Central memory CD8-positive, alpha-beta T cell (primary cell): ENCODE measurements around the gene MAPK9.
A peak's percentile ranks its signal among the peaks of the same experiment; 100 is the strongest.

Source experiments
- ATAC-seq: fragments of 150-1000 bp; cut with Tn5 transposase; replicated peaks from 2 replicates; pipeline ENCODE4 v1.10.0; 2022; ENCODE audit warnings: mild to moderate bottlenecking, moderate FRiP score, moderate number of reproducible peaks; ENCODE audit not compliant: poor library complexity, severe bottlenecking; ENCODE audit errors: extremely low read depth
- DNase-seq, 2 donors: peaks; one replicate each; pipeline ENCODE4 v3.0.0; 2021; ENCODE audit warnings: low spot score in 2 of 2
- H3K27ac Mint-ChIP-seq: one replicate; pipeline ENCODE4 v1.8.0; 2022; ENCODE audit warnings: low read depth, mild to moderate bottlenecking, moderate library complexity, mixed read lengths
- H3K27me3 Mint-ChIP-seq: one replicate; pipeline ENCODE4 v1.8.0; 2022; ENCODE audit warnings: mixed read lengths
- H3K36me3 Mint-ChIP-seq: one replicate; pipeline ENCODE4 v1.8.0; 2022; ENCODE audit warnings: mild to moderate bottlenecking, moderate library complexity, mixed read lengths; ENCODE audit not compliant: insufficient read depth
- H3K4me1 Mint-ChIP-seq: one replicate; pipeline ENCODE4 v1.8.0; 2022; ENCODE audit warnings: mixed read lengths
- H3K4me3 Mint-ChIP-seq: one replicate; pipeline ENCODE4 v1.8.0; 2022; ENCODE audit warnings: mild to moderate bottlenecking, moderate library complexity, mixed read lengths
- H3K9me3 Mint-ChIP-seq: one replicate; pipeline ENCODE4 v1.8.0; 2022; ENCODE audit warnings: mixed read lengths

The MAPK9 gene

GRCh38 chr5:180291943-180292831, at the start of gene MAPK9:
MAPK9 (minus strand) TSS chr5:180292083; CDS start chr5:180280561, 11,522 bp downstream.
- Mint-ChIP-seq H3K36me3 (peaks cover 18% of the 10 kb centered on the region), H3K27ac (peak within 1 kb of the TSS; percentile 100), H3K27me3 (no peaks in the 10 kb centered on the region), H3K9me3 (no peaks in the 10 kb centered on the region), H3K4me3 (peak within 1 kb of the TSS; percentile 96), H3K4me1 (peaks cover 51% of the 10 kb centered on the region)
- peak; percentile 68 to 84 for DNase-seq
- peak; percentile 76 for ATAC-seq

- DNase-seq (no peak), ATAC-seq (no peak)
- Mint-ChIP-seq H3K36me3 (peaks cover 3% of the 10 kb centered on the region), H3K4me1 (peaks cover 5% of the 10 kb centered on the region), H3K27me3 (peaks cover 21% of the 10 kb centered on the region), H3K4me3 (no peak overlapping the region), H3K27ac (no peak overlapping the region), H3K9me3 (no peaks in the 10 kb centered on the region)
Measured at GRCh38 chr5:180341595-180341994, 49.7 kb upstream of the MAPK9 start.

GRCh38 chr5:180340856-180341255, 49.0 kb upstream of the MAPK9 start:
- Mint-ChIP-seq H3K27me3 (peaks cover 21% of the 10 kb centered on the region), H3K4me3 (no peak overlapping the region), H3K9me3 (no peaks in the 10 kb centered on the region), H3K4me1 (peaks cover 5% of the 10 kb centered on the region), H3K27ac (no peak overlapping the region), H3K36me3 (peaks cover 3% of the 10 kb centered on the region)
- DNase-seq, result no peak
- ATAC-seq, result no peak

- Mint-ChIP-seq H3K4me1 (peaks cover 5% of the 10 kb centered on the region), H3K9me3 (no peaks in the 10 kb centered on the region), H3K27me3 (peaks cover 21% of the 10 kb centered on the region), H3K4me3 (no peak overlapping the region), H3K27ac (peak overlapping the region; percentile 2), H3K36me3 (peaks cover 3% of the 10 kb centered on the region)
- ATAC-seq, result no peak
- no peak for DNase-seq
Measured at GRCh38 chr5:180339583-180340183, 47.8 kb upstream of the MAPK9 start.

GRCh38 chr5:180338001-180338707, 46.3 kb upstream of the MAPK9 start:
- Mint-ChIP-seq H3K27me3 (peaks cover 25% of the 10 kb centered on the region), H3K9me3 (no peaks in the 10 kb centered on the region), H3K4me3 (no peak overlapping the region), H3K4me1 (peaks cover 5% of the 10 kb centered on the region), H3K27ac (no peak overlapping the region), H3K36me3 (peaks cover 6% of the 10 kb centered on the region)
- ATAC-seq (no peak), DNase-seq (no peak)

- Mint-ChIP-seq H3K4me1 (peaks cover 5% of the 10 kb centered on the region), H3K36me3 (peaks cover 6% of the 10 kb centered on the region), H3K27ac (no peak overlapping the region), H3K9me3 (no peaks in the 10 kb centered on the region), H3K4me3 (no peak overlapping the region), H3K27me3 (peaks cover 27% of the 10 kb centered on the region)
- DNase-seq (no peak), ATAC-seq (no peak)
Measured at GRCh38 chr5:180336234-180337020, 44.5 kb upstream of the MAPK9 start.

GRCh38 chr5:180335614-180336233, 43.8 kb upstream of the MAPK9 start:
- DNase-seq, result no peak
- Mint-ChIP-seq H3K4me3 (no peak overlapping the region), H3K27ac (no peak overlapping the region), H3K27me3 (peaks cover 27% of the 10 kb centered on the region), H3K36me3 (peaks cover 6% of the 10 kb centered on the region), H3K4me1 (peaks cover 5% of the 10 kb centered on the region), H3K9me3 (no peaks in the 10 kb centered on the region)
- no peak for ATAC-seq

- DNase-seq, result no peak
- H3K9me3 Mint-ChIP-seq, result no peaks in the 10 kb centered on the region
- no peak overlapping the region for H3K4me3 Mint-ChIP-seq
- no peak overlapping the region for H3K27ac Mint-ChIP-seq
- no peak for ATAC-seq
- H3K36me3 Mint-ChIP-seq, result peaks cover 8% of the 10 kb centered on the region
- peaks cover 5% of the 10 kb centered on the region for H3K4me1 Mint-ChIP-seq
- peaks cover 27% of the 10 kb centered on the region for H3K27me3 Mint-ChIP-seq
Measured at GRCh38 chr5:180334751-180335613, 43.1 kb upstream of the MAPK9 start.

- no peak for ATAC-seq
- Mint-ChIP-seq H3K27ac (no peak overlapping the region), H3K9me3 (no peaks in the 10 kb centered on the region), H3K36me3 (peaks cover 8% of the 10 kb centered on the region), H3K4me3 (no peak overlapping the region), H3K4me1 (no peaks in the 10 kb centered on the region), H3K27me3 (peaks cover 19% of the 10 kb centered on the region)
- no peak for DNase-seq
Measured at GRCh38 chr5:180334176-180334575, 42.3 kb upstream of the MAPK9 start.

GRCh38 chr5:180333661-180334060, 41.8 kb upstream of the MAPK9 start:
- H3K4me3 Mint-ChIP-seq, result no peak overlapping the region
- H3K4me1 Mint-ChIP-seq, result no peaks in the 10 kb centered on the region
- peak overlapping the region; percentile 69 for H3K27ac Mint-ChIP-seq
- peaks cover 19% of the 10 kb centered on the region for H3K27me3 Mint-ChIP-seq
- no peak for DNase-seq
- H3K36me3 Mint-ChIP-seq, result peaks cover 8% of the 10 kb centered on the region
- H3K9me3 Mint-ChIP-seq, result no peaks in the 10 kb centered on the region
- no peak for ATAC-seq

GRCh38 chr5:180332861-180333260, 41.0 kb upstream of the MAPK9 start:
- H3K4me3 Mint-ChIP-seq, result no peak overlapping the region
- peaks cover 19% of the 10 kb centered on the region for H3K27me3 Mint-ChIP-seq
- H3K27ac Mint-ChIP-seq, result peak overlapping the region; percentile 69
- no peaks in the 10 kb centered on the region for H3K4me1 Mint-ChIP-seq
- DNase-seq (no peak), ATAC-seq (no peak)
- peaks cover 8% of the 10 kb centered on the region for H3K36me3 Mint-ChIP-seq
- H3K9me3 Mint-ChIP-seq, result no peaks in the 10 kb centered on the region
